Measurements from ENCODE around the gene LRRC7. TPM values are rescaled to one million over a fixed set of nuclear protein-coding genes. Genes with fewer than 3 reads are reported as not detected.

LRRC7 gene
- total and polyA plus RNA-seq, 4 donors = 6.1 TPM; not detected in 3

DNA sequence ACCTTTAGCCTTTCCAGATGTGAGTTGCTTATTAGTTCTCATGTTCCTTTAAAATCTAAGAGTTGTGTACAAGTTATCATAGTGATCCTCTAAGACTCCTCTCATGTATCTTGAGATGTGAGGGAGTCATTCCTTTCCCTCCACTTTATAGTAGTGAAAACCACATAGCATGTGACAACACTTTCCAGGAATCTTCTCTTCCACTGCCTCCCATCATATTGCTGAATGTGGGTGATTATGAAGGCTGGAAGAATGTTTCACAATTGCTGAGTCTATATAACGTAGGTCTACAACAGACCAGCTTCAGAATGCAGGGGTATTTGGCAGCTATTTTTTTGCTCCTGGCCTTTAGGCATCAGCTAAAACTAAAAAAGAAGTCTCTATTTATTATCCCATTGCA, 44.7 kb upstream of the LRRC7 start:
- 75 to 76% methylated on average over 1 of the region's 1 CpG for WGBS, 2 donors
- Histone ChIP-seq H3K4me1 (ENCODE audit: control insufficient read depth in 5 of 5, insufficient read depth in 5 of 5, low read length in 5 of 5) (no peaks in the 10 kb centered on the region), H3K27ac (ENCODE audit: low read depth in 1 of 2, low read length in 1 of 2) (no peak overlapping the region), H3K9me3 (ENCODE audit: control insufficient read depth in 4 of 4, insufficient read depth in 3 of 4, low read length in 3 of 4) (no peaks in the 10 kb centered on the region), H3K9ac (ENCODE audit: insufficient read depth in 1 of 2, low read length in 2 of 2) (no peak overlapping the region), H3K27me3 (ENCODE audit: control insufficient read depth in 3 of 3, insufficient read depth in 3 of 3, low read length in 2 of 3) (no peaks in the 10 kb centered on the region), H3K36me3 (ENCODE audit: control insufficient read depth in 4 of 4, insufficient read depth in 4 of 4, low read length in 4 of 4) (no peaks in the 10 kb centered on the region), H3K4me3 (no peak overlapping the region)
- DNase-seq = no peak
- ATAC-seq (ENCODE audit: insufficient read depth, low FRiP score) = no peak
- TF ChIP-seq, protein P1, sequence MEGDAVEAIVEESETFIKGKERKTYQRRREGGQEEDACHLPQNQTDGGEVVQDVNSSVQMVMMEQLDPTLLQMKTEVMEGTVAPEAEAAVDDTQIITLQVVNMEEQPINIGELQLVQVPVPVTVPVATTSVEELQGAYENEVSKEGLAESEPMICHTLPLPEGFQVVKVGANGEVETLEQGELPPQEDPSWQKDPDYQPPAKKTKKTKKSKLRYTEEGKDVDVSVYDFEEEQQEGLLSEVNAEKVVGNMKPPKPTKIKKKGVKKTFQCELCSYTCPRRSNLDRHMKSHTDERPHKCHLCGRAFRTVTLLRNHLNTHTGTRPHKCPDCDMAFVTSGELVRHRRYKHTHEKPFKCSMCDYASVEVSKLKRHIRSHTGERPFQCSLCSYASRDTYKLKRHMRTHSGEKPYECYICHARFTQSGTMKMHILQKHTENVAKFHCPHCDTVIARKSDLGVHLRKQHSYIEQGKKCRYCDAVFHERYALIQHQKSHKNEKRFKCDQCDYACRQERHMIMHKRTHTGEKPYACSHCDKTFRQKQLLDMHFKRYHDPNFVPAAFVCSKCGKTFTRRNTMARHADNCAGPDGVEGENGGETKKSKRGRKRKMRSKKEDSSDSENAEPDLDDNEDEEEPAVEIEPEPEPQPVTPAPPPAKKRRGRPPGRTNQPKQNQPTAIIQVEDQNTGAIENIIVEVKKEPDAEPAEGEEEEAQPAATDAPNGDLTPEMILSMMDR (IDR thresholded peaks at IDR 0.05; ENCODE audit: control extremely low read depth, extremely low read depth) = no peak

DNA sequence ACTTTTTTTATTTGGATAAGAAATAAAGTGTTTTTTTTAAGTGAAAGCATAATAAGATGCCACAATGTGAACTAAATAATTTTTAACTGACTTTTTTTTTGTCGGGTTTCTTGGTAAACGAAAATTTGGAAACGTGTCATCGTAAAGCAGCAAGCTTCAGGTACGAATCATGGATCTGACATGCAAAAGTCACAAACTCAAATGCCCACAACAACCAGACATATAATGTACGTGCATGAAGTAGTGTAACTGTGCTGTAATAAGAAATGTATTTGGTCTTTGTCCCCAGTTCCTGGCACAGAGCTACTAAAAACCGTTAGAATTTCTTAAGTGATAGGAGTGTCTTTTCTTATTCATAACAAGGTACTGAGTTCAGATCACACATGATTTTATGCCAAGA, 44.3 kb upstream of the LRRC7 start:
- ATAC-seq (ENCODE audit: insufficient read depth, low FRiP score) (no peak), DNase-seq (no peak)
- H3K9ac ChIP-seq (ENCODE audit: insufficient read depth in 1 of 2, low read length in 2 of 2) = no peak overlapping the region
- no peak overlapping the region for H3K27ac ChIP-seq (ENCODE audit: low read depth in 1 of 2, low read length in 1 of 2)
- no peaks in the 10 kb centered on the region for H3K4me1 ChIP-seq (ENCODE audit: control insufficient read depth in 5 of 5, insufficient read depth in 5 of 5, low read length in 5 of 5)
- H3K36me3 ChIP-seq (ENCODE audit: control insufficient read depth in 4 of 4, insufficient read depth in 4 of 4, low read length in 4 of 4) = no peaks in the 10 kb centered on the region
- H3K27me3 ChIP-seq (ENCODE audit: control insufficient read depth in 3 of 3, insufficient read depth in 3 of 3, low read length in 2 of 3) = no peaks in the 10 kb centered on the region
- no peaks in the 10 kb centered on the region for H3K9me3 ChIP-seq (ENCODE audit: control insufficient read depth in 4 of 4, insufficient read depth in 3 of 4, low read length in 3 of 4)
- 84 to 88% methylated on average over 7 of the region's 7 CpGs for WGBS, 2 donors
- TF ChIP-seq, protein P1 (IDR thresholded peaks at IDR 0.05; ENCODE audit: control extremely low read depth, extremely low read depth) = no peak
- no peak overlapping the region for H3K4me3 ChIP-seq

DNA sequence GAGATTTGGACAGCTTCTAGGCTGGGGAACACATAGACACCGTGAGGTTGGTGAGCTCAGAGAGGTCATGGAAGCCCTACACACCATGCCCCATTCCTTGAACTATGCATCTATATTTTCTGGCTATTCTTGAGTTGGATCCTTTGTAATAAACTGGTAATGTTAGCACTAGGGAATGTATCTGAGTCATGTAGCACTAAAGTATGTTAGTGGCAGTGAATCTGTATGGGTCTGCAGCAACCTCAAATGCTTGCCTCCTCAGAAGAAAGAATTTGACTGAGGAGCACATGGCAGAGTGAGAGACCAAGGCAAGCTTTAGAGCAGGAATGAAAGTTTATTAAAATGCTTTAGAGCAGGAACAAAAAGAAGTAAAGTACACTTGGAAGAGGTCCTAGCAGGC, 43.7 kb upstream of the LRRC7 start:
- TF ChIP-seq, protein P1 (IDR thresholded peaks at IDR 0.05; ENCODE audit: control extremely low read depth, extremely low read depth) = no peak
- 74 to 95% methylated on average over 1 of the region's 1 CpG for WGBS, 2 donors
- ATAC-seq (ENCODE audit: insufficient read depth, low FRiP score) (no peak), DNase-seq (no peak)
- no peaks in the 10 kb centered on the region for H3K36me3 ChIP-seq (ENCODE audit: control insufficient read depth in 4 of 4, insufficient read depth in 4 of 4, low read length in 4 of 4)
- no peaks in the 10 kb centered on the region for H3K4me1 ChIP-seq (ENCODE audit: control insufficient read depth in 5 of 5, insufficient read depth in 5 of 5, low read length in 5 of 5)
- H3K27me3 ChIP-seq (ENCODE audit: control insufficient read depth in 3 of 3, insufficient read depth in 3 of 3, low read length in 2 of 3) = no peaks in the 10 kb centered on the region
- no peaks in the 10 kb centered on the region for H3K9me3 ChIP-seq (ENCODE audit: control insufficient read depth in 4 of 4, insufficient read depth in 3 of 4, low read length in 3 of 4)
- H3K4me3 ChIP-seq = no peak overlapping the region
- H3K27ac ChIP-seq (ENCODE audit: low read depth in 1 of 2, low read length in 1 of 2) = no peak overlapping the region
- no peak overlapping the region for H3K9ac ChIP-seq (ENCODE audit: insufficient read depth in 1 of 2, low read length in 2 of 2)

DNA sequence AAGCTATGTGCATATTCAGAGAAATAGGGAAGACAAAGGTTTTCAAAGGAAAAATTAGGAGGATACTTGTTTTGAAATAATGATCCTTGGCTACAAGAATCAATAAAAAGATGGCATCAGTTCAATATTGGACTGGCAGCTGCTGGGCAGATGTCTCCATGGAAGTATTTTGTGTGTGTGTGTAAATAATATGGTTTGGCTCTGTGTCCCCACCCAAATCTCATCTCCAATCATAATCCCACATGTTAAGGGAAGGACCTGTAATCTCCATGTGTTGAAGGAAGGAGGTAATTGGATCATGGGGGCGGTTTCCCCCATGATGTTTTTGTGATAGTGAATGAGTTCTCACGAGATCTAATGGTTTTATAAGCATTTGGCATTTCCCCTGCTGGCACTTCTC, 40.4 kb upstream of the LRRC7 start:
- Histone ChIP-seq H3K4me1 (ENCODE audit: control insufficient read depth in 5 of 5, insufficient read depth in 5 of 5, low read length in 5 of 5) (no peaks in the 10 kb centered on the region), H3K9ac (ENCODE audit: insufficient read depth in 1 of 2, low read length in 2 of 2) (no peak overlapping the region), H3K9me3 (ENCODE audit: control insufficient read depth in 4 of 4, insufficient read depth in 3 of 4, low read length in 3 of 4) (no peaks in the 10 kb centered on the region), H3K27me3 (ENCODE audit: control insufficient read depth in 3 of 3, insufficient read depth in 3 of 3, low read length in 2 of 3) (no peaks in the 10 kb centered on the region), H3K27ac (ENCODE audit: low read depth in 1 of 2, low read length in 1 of 2) (no peak overlapping the region), H3K36me3 (ENCODE audit: control insufficient read depth in 4 of 4, insufficient read depth in 4 of 4, low read length in 4 of 4) (no peaks in the 10 kb centered on the region), H3K4me3 (no peak overlapping the region)
- no peak for DNase-seq
- TF ChIP-seq, protein P1 (IDR thresholded peaks at IDR 0.05; ENCODE audit: control extremely low read depth, extremely low read depth) = no peak
- 56 to 76% methylated on average over 2 of the region's 2 CpGs for WGBS, 2 donors
- ATAC-seq (ENCODE audit: insufficient read depth, low FRiP score) = no peak

Data from lung (tissue), 12 donors.